Stimulated activated CD8-positive, alpha-beta memory T cell treated with anti-CD3 and anti-CD28 coated beads, Interleukin-15, amount 100 ng/mL, for 48 hours (primary cell): ENCODE measurements around the gene IRAK1.

ENCODE experiments used
- DNase-seq, 2 donors: peaks; one replicate each; pipeline ENCODE4 v3.0.0-alpha.2; 2020; ENCODE audit warnings: low read depth in 2 of 2

Gene IRAK1

DNA sequence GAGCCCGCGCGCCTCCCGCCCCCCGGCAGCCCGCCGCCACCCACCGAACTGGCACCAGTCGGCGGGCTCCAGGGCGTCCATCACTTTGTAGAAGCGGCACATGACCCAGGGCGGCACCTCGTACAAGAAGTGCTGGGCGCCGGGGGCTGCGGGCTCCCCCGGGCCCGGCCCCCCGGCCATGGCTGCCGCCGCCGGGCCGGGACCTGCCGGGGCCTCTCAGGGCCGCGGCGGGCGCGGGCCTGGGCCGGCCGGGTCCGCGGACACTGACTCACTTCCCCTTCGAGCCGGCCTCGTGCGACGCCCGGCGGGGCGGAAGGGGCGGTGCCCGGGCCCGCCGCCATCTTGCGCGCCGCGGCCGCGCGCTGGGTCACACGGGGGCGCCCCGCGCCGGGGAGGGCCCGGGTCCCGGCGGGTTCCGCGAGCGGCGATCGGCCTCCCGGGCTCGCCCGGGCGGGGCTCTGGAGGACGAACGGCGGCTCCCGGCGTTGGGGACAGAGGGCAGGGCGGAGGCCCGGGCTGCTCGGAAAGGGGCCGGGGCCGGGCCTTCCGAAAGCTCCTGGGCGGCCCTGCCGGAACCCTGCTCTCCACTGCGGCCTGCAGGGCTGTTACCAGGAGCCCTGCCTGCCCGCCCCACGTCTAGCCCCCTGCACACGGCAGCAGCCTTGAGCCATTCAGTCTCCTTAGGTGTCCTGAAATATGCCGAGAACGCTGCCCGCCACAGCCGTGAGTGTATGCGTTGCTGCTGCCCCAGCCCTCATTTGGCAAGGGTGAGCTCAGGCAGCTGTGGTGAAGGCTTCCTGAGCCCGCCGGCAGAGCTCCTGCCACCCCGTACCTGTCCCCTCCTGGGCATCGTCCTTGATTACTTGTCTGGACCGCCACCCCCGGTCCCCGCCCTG is at the start of gene IRAK1:
Gene IRAK1 (minus strand): TSS at position 270 of the 896 bp plus-strand sequence. CDS start 90 bp downstream, at position 180.
- peak; percentile 39 for DNase-seq

DNA sequence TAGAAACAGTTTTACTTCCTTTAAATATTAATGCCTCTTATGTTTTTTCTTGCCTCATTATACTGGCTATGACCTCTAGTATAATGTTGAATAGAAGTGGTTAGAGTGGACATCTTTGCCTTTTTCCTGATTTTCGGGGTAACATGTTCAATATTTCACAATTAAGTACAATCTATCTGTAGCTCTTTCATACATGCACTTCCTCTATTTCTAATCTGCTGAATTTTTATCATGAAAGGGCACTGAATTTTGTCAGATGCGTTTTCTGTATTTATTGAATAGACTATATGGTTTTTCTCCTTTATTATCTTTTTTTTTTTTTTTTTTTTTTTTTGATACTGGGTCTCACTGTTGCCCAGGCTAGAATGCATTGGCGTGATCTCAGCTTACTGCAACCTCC is 48.9 kb upstream of the IRAK1 start:
- no peak for DNase-seq

DNA sequence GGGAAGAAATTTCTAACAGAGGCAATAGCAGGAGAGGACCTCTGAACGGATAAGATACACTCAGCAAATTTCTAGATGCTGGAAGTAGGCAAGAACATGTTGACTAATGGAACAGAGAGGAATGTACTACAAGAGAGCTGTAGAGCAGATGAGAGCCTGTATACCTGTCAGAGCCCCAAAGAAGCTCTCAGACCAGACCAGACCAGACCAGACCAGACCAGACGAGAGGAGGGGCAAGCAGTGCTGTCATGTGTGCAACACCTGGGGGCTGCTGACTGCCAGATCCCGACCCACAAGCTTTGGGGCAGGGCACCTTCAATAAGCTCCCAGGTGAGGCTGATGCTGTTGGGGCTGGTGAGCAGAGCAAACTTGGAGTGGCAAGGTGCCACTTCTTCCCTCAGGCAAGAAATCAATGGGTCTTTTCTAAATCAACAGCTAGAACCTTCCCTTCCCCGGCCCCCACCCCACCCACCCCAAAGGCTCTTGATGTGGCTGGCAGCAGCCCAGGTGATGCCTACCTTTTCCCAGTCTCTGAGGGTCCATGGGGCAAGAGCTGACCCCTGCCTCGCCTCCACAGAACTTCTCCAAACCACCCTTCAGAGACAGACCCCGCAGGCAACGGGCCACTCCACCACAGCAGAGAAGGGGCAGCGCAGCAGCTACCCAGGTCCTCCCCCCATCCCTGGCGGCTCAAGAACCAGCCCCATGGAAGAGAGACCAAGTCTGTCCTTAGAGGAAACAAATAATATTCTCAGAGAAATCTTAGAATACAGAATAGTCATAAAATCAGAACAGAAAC is 45.1 kb upstream of the IRAK1 start:
- DNase-seq: no peak

DNA sequence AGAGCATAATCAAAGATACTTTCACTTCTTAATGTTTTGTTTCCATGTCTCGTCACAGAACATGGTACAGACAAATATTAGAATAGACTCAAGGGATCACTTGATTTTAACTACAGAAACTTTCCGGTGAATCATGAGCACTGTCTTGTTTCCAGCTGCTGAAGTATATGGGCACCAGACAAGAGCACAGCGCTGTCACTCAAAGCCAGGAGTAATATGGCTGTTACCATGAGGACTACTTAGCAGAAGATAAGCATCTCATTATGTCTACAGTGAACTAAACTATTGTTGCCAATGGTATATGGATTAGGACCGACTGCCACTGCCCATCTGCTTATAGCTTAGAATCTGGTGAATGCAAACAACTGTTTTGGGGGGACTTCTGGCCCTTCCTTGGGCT is 43.5 kb upstream of the IRAK1 start:
- DNase-seq: no peak

DNA sequence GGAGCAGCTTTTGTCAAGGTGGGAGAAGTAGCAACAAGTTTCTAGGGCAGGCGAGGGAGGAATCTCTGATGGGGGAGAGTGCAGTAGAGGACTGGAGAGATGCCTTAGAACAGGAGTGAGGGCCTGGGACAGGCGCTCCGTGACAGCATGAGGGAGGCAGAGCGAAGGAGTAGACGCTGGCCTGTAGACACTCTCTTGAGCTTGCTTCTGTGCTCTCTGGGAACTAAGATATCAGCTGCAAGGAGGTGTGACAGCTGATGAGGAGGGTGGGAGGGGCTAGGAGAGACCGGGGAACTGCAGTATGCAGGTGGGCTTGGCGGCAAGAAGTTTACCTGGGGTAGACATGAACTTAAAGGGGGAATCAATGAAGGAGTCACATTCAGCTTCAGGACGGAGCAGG is 42.1 kb upstream of the IRAK1 start:
- DNase-seq: no peak

DNA sequence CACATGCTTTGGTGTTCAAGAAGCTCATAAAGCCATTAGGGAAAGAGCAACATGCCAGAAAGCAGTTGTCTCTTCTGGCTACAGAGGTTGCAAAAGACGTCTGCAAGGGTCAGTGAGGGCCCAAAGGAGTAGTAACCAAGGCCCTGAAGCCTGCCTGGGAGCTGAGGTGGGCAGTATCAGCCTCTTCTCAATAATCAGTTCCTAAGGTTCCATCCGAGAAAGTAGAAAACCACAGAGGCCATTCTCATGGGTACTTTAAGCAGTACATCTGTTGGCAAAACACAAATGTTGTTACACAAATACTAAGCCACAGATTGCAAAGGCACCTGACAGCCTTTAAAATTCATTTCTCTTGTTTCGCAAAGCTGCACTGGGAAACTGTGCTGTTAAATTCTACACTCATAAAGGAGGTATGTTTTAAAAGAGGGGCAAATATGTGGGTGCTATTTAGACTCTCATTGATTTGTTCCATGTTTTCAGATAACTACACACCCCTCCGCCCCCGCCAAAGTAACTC is 40.1 kb upstream of the IRAK1 start:
- DNase-seq: no peak

DNA sequence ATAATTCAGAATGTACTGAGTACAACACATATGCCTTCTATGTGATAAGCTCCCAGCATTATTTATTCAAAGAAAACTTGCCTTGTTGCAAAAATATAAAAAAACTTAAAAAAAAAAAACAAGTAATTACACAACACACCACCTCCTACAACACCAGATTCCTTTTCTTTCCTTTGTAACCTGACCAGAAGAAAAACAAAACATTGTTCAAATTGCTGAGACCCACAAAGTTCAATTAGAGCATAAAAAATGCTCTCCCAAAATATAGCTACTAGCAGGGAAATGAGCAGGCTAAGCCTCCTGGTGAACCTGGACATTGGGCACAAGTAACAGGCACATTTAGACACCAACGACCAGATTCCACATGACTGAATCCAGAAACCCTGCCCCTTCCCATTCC is 39.5 kb upstream of the IRAK1 start:
- no peak for DNase-seq

DNA sequence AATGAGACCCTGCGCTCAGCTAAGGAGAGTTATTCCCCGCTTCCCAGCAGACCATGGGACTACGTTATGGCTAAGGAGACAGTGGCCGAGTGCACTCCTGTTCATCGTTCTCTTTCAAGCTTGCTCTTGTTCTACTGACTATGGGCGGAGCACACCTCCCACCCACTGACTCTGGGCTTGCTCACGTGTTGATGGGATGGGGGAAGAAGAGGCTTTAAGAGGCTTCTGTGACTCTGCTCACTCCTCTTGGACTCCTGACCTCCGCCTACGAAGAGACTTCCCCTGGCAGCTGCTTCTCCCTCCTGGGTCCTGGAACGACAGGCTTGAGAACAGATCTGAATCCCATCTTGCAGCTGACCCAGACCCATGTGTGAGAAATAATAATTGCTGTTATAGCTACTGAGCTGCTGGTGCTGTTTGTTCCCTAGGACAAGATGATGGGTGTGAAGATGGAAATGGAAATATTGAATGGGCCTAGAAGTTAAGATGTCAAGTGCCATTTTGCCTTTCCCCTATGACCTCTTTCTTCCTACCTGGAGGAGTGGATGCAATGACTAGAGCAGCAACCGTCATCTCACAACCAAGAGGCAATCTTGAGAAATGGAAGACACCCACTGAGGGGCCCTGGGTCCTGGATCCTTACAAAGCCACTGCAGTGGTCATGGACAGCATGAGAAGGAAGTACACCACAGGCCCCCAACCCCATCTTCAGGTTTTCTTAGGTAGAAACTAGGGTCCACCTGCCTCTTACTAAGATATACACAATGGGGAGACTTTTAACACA is 38.7 kb upstream of the IRAK1 start:
- DNase-seq: no peak

DNA sequence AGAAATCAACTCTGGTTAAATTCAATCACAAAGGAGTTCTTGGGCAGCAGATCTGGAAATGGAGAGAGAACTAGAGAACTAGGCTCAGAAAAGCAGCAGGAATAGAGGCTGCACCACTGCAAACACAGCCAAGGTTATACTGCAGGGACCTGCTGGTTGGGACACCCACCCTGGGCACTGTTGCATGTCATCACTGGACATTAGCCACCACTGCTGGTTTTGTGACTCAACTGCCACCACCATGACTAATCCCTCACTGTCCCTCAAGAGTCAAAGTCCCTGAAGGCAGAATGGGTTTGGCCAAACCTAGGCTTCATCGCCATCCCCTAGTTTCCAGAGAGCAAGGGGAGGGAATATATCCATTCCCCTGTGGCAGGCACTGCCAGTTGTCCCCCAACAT is 38.1 kb upstream of the IRAK1 start:
- no peak for DNase-seq

DNA sequence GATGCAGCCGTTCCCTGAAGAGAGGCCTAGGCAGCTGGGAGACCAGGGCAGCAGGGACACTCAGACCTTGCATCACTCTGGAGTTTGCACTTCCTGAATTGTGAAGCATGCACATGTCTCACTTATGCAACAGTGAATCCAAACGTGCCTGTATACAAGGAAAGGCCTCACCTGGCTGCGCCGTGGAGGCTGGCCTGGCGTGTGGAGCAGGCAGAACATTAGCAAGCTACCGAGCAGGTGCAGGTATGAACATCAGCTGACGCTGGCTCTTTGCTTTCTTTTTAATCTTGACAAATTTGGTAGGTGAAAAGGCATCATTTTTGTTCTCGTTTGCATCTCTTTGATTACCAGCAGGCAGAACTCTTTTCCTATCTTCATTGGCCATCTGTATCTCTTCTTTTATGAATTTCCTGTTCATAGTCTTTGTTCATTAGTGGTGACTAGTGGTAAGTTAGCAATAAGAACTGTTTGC is 37.1 kb upstream of the IRAK1 start:
- no peak for DNase-seq

DNA sequence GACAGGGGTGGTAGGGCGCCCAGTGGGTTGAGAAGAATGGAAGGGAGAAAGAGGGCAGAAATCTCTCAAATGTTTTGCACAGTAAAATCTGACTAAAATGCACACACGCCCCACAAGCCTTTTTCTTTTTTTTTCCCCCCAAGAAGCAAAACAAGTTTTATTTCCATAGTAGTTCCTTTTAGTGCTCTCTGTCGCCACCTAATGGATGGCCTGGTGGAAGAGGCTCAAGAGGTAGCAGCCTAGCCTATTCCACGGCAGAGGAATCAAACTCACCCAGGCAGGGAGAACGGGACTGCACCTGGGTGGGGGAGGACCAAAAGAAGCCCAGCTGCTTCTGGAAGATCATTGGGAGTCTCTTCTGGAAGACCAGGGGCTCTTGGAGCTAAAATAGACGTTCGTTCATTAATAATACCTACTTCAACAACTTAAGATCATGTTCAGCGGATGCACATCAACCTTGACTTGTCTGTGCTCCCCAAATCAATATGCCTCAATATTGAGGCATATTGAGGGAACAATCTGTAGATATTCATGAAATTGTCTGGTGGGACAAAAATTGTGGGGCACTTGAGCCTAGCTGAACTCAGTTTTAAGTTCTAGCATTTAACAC is 31.6 kb upstream of the IRAK1 start:
- peak; percentile 10 to 20 for DNase-seq

DNA sequence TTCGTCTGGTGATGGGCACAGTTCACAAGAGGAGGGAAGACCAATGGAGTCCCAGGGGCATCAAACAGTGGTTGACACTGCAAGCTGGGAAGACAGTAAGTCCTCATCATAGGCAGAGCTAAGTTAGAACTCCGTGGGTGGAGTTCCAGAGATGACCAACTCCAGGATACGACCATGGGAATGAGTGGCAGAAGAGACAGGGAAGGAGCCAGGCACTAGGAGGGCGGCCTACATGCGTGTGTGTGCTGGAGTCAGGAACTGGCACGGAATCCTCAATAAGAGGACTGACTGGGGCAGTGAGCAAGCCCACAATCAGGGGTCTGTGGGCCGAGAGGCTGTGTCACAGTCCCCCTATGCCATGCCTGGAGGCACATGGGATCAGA is 30.4 kb upstream of the IRAK1 start:
- no peak for DNase-seq

DNA sequence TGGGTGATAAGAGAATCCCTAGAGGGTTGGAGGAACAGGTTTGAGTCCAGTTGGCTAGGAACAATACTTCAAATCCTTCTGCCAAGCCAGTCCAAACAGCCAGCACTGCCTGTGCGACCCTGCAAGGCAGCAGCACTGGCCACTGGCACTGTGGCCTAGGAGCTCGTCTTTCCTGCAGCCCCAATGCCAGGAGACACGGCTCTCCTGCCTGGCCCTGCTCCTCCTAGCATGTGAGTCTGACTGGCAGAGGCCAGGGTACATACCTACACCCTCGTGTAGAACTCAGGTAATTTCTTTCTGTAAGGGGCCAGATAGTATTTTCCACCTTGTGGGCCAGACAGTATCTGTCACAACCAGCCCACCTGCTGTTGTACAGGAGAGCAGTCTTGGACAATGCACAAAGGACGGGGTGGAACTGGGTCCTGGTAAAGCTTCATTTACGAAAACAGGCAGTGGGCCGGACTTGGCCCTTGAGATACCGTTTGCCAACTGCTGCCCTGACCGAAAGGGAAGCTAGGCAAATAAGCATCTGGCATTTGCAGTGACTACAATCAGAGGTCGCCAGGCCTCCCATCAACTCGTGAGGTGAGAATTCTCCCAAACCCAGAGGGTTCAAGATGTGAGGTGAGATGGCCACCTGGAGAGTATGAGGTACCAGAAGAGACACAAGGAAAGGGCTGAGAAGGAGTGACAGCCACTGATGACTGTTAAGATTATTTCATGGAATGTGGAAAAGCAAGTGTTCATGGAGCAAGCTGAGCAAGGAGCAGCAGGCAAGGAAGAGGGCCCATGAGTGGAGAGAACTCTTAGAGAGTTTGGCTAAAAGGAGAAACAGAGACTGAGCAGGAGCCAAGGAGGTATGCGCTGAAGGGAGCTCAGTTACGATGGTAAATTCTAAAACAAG is 29.8 kb upstream of the IRAK1 start:
- no peak for DNase-seq

DNA sequence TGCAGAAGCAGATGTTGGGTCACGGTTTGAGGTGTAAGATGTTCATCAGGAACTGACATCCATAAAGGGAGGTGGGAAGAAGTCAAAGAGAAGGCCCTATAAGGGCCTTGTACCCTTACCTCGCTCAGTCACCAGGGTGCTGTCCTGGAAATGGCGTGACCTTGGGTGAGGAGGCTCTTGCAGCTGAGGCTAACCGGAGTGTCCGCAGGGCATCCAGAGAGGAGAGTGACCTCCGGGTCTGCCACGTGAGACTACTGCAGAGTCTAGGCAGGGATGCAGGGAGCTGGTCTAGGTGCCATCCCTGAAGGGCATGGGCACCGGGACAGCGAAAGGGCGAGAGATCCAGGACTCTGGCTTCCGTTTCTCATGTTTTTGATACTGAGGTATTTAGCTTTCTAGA is 28.7 kb upstream of the IRAK1 start:
- DNase-seq: no peak

DNA sequence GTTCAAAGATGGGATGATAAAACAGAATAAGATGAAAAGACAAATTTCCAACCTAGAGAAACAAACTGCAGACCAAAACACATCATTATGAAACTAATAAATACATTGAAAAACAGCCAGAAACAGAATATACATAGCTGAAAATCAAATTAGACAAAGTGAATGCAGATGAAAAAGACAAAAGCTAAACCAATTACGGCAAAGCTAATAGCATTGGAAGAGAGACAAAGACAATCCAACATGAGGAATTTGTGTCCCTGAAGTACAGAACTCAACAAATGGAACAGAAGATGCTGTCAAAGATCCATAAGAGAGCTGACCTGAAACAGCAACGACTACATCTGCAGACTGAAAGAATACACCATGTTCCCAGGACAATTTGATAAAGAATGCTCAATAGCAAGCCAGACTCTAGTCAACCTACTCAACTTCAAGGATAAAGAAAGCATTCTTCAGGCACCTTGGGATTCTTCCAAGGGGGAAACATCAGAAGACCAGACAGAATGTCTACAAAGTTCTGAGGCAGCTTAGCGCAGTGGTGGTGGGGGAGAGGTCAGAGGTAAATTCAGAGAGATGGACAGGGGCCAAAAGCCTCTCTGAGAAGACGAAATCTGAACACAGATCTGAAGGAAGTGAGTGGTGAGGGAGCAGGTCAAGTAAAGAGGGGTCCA is 27.4 kb upstream of the IRAK1 start:
- DNase-seq: no peak

DNA sequence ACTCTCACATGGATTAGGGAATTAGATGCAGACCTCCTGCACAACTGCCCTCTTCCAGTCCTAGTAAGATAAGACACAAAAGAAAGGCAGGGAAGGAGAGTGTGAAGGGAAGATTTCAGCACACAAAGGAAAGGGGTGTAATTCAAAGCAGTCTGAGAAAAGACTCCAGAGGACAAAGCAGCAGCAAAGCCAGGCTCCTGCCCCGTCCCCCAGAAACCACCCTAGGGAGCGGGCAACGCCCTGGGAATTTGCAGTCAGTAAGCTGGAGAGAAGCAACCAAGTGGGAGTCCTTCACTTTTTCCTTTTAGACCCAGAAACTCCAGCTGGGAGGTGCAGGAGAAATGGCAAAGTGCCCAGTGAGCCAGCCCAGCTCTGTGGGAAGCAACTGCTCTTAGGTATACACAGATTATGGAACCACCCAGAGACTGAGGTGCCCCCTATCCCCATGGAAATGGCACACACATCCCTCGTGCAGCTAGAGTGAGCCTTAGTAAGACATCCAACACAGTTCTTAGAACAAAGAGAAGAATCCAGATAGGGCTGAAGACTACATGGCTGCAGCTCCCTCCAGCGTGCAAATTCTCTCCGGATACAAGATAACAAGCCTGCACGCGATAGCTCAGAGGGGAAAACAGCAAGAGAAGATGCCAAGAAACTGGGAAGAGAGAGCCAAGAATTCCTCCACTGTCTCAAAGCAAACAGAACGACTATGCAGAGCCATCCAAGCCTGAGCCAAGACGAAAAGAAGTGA is 26.5 kb upstream of the IRAK1 start:
- no peak for DNase-seq

DNA sequence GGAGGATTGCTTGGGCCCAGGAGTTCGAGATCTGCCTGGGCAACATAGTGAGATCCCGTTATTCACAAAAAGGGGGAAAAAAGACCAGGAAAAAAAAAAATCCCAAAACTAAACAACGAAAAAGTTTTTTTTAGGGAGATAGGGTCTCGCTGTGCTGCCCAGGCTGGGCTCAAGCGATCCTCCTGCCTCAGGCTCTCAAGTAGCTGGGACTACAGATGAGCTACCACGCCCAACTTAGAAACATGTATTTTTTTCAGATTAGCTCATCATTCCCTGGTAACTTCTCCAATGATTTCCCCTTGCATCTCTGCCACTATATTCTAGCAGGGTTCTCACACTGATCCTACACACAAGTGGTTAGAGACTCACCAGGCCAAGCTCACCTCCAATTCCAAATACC is 24.4 kb upstream of the IRAK1 start:
- DNase-seq: no peak

DNA sequence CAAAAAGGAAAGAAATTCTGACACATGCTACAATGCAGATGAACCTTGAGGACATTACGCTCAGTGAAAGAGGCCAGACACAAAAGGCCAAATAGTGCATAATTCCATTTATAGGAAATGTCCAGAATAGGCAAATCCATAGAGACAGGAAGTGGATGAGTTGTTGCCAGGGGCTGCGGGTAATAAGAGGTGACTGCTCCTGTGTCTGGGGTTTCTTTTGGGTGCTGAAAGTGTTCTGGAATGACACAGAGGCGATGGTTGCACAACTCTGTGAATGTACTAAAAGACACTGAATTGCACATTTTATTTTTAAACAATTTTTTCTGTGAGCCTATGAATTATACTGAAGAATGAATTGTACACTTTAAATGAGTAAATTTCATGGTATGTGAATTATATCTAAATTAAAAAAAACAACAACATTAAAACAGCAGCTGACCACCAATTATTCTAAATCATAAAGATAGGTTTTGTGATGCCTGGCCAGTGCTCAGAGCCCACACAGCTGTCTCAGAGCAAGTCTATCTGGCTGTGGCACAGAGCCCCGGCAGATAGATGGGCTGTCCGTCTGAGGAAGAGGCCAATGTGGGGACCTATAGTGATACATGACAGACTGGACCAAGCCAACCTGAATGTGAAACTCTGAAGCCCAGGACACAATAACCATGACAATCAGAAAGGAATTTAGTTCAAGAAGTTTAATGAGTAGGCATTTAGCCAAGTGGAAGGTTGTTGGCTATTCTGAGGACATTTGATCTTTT is 23.5 kb upstream of the IRAK1 start:
- DNase-seq: no peak
